GM20000 (cell line): ENCODE data around the gene BRIX1.

Source experiments
- DNase-seq: peaks from one replicate; pipeline ENCODE4 v3.0.0; 2012; ENCODE audit warnings: low spot score
- CTCF ChIP-seq: IDR thresholded peaks from 2 replicates; pipeline ENCODE4 v1.5.1; 2012; ENCODE audit warnings: mild to moderate bottlenecking, control low read depth; ENCODE audit errors: extremely low read depth, missing control alignments

BRIX1 gene

GRCh38 chr5:34897646-34898045 lies 17.9 kb upstream of the BRIX1 start:
- no peak for DNase-seq

GRCh38 chr5:34898258-34898895 lies 17.1 kb upstream of the BRIX1 start:
- TF ChIP-seq CTCF = peak; percentile 71
- DNase-seq = peak; percentile 55

More at GRCh38 chr5:34897646-34898045, 17.9 kb upstream of the BRIX1 start:
- TF ChIP-seq CTCF = no peak

- no peak for DNase-seq
- TF ChIP-seq CTCF = no peak
These were observed 16.4 kb upstream of the BRIX1 start for GRCh38 chr5:34899066-34899465.

- no peak for TF ChIP-seq CTCF
- no peak for DNase-seq
These were observed 14.9 kb upstream of the BRIX1 start for GRCh38 chr5:34900652-34901051.

GRCh38 chr5:34903260-34903659 lies 12.3 kb upstream of the BRIX1 start:
- no peak for TF ChIP-seq CTCF
- no peak for DNase-seq

- DNase-seq = no peak
These were observed 9.9 kb upstream of the BRIX1 start for GRCh38 chr5:34905564-34905963.

GRCh38 chr5:34913072-34913471 lies 2.4 kb upstream of the BRIX1 start:
- TF ChIP-seq CTCF = no peak

More at GRCh38 chr5:34905564-34905963, 9.9 kb upstream of the BRIX1 start:
- TF ChIP-seq CTCF = no peak

More at GRCh38 chr5:34913072-34913471, 2.4 kb upstream of the BRIX1 start:
- no peak for DNase-seq
